HL-60 (cell line): ENCODE measurements around the gene CDK6.

ENCODE experiments used
- DNase-seq, 2 experiments: peaks; one replicate each; pipeline ENCODE4 v3.0.0-alpha.2; 2010 to 2020; ENCODE audit warnings: low read depth in 1 of 2, low spot score in 1 of 2
- H3K27ac ChIP-seq: fragments of 250-450 bp; sonication (Bioruptor Pico); replicated peaks from 2 replicates; pipeline ENCODE4 v1.5.1; 2020; ENCODE audit warnings: mild to moderate bottlenecking, moderate library complexity
- H3K27me3 ChIP-seq: fragments of 250-450 bp; sonication (Bioruptor Pico); 2 replicates; pipeline ENCODE4 v1.5.1; 2021; ENCODE audit warnings: mild to moderate bottlenecking, moderate library complexity; ENCODE audit not compliant: insufficient read depth, poor library complexity, severe bottlenecking
- H3K4me3 ChIP-seq: replicated peaks from 2 replicates; pipeline ENCODE4 v1.5.1; 2011; ENCODE audit warnings: mild to moderate bottlenecking, control low read depth, low read length; ENCODE audit not compliant: insufficient read depth
- GABPA ChIP-seq: IDR thresholded peaks from 2 replicates; pipeline ENCODE4 v1.6.1; 2012; ENCODE audit warnings: low read depth
- POLR2AphosphoS5 ChIP-seq: IDR thresholded peaks from 2 replicates; pipeline ENCODE4 v1.6.1; 2012; ENCODE audit warnings: low read depth
- SPI1 ChIP-seq: IDR thresholded peaks from 2 replicates; pipeline ENCODE4 v1.6.1; 2012; ENCODE audit warnings: low read depth, mild to moderate bottlenecking, borderline replicate concordance
- TF ChIP-seq, protein P1 (sequence below): IDR thresholded peaks from 2 replicates; pipeline ENCODE4 v1.6.1; 2012; ENCODE audit warnings: low read depth; ENCODE audit not compliant: insufficient replicate concordance
- TF ChIP-seq, protein P2 (sequence below): IDR thresholded peaks from one replicate; pipeline ENCODE4 v1.5.1; 2011; ENCODE audit warnings: low read length, control low read depth, inconsistent platforms; ENCODE audit not compliant: insufficient read depth

The CDK6 gene

DNA sequence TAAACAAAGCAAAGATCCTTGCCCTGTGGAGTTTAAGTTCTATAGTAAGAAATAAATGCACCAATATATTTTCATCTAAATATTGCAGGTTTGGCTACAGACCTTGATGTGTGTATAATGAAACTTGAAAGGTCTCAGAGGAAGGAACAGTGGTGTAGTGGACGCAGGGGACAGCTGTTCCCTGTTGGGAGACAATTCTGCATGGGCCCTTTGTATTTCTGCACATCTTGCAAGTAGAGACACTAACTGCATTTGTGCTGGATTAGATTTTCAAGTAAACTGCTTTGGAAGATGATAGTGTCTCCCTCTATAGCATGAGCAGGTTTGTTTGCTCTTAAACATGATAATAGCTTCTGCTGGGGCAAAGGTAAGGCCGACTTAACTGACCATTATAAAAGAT lies 188.7 kb downstream of the CDK6 start:
- TF ChIP-seq, protein P1, sequence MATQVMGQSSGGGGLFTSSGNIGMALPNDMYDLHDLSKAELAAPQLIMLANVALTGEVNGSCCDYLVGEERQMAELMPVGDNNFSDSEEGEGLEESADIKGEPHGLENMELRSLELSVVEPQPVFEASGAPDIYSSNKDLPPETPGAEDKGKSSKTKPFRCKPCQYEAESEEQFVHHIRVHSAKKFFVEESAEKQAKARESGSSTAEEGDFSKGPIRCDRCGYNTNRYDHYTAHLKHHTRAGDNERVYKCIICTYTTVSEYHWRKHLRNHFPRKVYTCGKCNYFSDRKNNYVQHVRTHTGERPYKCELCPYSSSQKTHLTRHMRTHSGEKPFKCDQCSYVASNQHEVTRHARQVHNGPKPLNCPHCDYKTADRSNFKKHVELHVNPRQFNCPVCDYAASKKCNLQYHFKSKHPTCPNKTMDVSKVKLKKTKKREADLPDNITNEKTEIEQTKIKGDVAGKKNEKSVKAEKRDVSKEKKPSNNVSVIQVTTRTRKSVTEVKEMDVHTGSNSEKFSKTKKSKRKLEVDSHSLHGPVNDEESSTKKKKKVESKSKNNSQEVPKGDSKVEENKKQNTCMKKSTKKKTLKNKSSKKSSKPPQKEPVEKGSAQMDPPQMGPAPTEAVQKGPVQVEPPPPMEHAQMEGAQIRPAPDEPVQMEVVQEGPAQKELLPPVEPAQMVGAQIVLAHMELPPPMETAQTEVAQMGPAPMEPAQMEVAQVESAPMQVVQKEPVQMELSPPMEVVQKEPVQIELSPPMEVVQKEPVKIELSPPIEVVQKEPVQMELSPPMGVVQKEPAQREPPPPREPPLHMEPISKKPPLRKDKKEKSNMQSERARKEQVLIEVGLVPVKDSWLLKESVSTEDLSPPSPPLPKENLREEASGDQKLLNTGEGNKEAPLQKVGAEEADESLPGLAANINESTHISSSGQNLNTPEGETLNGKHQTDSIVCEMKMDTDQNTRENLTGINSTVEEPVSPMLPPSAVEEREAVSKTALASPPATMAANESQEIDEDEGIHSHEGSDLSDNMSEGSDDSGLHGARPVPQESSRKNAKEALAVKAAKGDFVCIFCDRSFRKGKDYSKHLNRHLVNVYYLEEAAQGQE, result no peak
- TF ChIP-seq POLR2AphosphoS5, result no peak
- TF ChIP-seq SPI1, result no peak
- TF ChIP-seq, protein P2, sequence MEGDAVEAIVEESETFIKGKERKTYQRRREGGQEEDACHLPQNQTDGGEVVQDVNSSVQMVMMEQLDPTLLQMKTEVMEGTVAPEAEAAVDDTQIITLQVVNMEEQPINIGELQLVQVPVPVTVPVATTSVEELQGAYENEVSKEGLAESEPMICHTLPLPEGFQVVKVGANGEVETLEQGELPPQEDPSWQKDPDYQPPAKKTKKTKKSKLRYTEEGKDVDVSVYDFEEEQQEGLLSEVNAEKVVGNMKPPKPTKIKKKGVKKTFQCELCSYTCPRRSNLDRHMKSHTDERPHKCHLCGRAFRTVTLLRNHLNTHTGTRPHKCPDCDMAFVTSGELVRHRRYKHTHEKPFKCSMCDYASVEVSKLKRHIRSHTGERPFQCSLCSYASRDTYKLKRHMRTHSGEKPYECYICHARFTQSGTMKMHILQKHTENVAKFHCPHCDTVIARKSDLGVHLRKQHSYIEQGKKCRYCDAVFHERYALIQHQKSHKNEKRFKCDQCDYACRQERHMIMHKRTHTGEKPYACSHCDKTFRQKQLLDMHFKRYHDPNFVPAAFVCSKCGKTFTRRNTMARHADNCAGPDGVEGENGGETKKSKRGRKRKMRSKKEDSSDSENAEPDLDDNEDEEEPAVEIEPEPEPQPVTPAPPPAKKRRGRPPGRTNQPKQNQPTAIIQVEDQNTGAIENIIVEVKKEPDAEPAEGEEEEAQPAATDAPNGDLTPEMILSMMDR, result no peak
- no peak for TF ChIP-seq GABPA
- Histone ChIP-seq H3K27me3 (no peaks in the 10 kb centered on the region), H3K27ac (no peak overlapping the region), H3K4me3 (no peak overlapping the region)
- no peak for DNase-seq

DNA sequence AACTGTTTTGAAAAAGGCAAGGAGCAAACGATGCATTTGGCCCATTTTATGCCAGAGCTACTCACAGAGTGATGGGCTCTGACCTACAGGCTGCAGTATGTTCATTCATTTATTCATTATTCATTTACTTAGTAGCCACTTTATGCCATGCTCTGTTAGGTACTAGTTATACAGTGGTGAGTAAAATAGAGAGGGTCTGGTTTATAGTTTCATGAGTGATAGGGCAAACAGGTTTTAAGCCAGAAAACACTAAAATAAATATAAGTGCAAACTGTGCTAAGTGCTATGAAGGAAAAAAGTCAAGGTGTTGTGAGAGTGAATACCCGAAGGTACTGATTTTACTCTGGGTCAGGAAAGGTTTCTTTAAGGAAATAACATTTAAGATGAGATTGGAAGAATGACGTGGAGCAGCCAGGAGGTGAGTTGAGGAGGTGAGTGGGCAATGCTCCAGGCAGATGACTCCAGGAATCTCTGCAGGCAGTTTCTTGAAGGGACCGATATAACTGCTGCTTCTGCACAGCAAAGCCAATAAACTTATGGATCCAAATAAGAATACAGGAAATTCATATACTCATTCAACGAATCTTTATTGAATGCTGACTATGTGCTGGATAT lies 189.3 kb downstream of the CDK6 start:
- Histone ChIP-seq H3K27ac (no peak overlapping the region), H3K4me3 (no peak overlapping the region), H3K27me3 (no peaks in the 10 kb centered on the region)
- DNase-seq, result no peak
- TF ChIP-seq POLR2AphosphoS5 (no peak), SPI1 (no peak)

DNA sequence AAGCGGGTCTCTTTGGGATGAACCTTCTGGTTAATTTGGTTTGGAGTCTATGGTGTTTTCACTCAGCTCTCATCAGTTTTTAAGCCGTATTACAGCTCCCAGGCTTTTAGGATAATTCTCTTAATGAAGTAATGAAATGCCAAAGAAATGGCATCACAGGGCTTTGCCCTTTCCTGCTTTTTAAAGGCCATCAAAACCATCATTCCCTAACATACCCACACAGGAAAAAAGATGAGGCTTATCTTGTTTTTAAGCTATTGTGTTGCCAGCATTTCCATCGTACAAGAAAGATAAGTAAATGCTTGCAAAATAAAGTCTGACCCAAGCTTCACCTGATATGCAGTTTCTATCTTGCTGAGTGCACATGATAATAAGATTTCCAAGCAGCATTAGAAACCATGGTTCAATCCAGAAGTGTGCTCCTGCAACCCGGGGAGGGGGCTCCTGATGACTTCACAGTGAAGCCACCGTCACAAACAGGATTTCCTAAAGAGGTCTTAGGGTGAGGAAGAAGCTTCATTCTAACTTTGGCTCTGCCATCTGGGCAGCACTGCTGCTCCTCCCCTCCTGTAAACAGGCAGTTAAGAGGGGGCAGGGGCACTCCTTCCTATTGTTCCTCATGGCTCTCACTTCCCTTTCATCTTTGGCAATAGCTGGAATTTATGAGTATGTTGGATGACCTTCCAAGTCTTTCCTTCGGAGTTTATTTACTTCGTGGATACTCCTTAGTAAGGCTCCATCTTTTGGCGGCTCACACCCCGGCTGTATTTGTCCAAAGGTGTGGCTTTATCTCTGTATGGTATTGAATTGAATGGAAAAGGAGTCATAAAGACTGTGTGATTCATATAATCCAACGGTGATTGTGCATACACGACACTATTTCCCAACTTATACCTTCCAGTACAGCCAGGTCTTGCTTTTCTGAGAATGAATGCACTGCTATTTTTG lies 191.0 kb downstream of the CDK6 start:
- Histone ChIP-seq H3K4me3 (no peak overlapping the region), H3K27ac (no peak overlapping the region; the same call in 1 of the 2 replicates), H3K27me3 (no peaks in the 10 kb centered on the region)
- TF ChIP-seq POLR2AphosphoS5 (0 out of 2 replicates have a peak, but pooled peaks have one; percentile 23), SPI1 (no peak), GABPA (no peak)
- TF ChIP-seq, protein P2, result no peak
- TF ChIP-seq, protein P1, result no peak
- DNase-seq, result peak in 1 of 2 experiments; percentile 9

DNA sequence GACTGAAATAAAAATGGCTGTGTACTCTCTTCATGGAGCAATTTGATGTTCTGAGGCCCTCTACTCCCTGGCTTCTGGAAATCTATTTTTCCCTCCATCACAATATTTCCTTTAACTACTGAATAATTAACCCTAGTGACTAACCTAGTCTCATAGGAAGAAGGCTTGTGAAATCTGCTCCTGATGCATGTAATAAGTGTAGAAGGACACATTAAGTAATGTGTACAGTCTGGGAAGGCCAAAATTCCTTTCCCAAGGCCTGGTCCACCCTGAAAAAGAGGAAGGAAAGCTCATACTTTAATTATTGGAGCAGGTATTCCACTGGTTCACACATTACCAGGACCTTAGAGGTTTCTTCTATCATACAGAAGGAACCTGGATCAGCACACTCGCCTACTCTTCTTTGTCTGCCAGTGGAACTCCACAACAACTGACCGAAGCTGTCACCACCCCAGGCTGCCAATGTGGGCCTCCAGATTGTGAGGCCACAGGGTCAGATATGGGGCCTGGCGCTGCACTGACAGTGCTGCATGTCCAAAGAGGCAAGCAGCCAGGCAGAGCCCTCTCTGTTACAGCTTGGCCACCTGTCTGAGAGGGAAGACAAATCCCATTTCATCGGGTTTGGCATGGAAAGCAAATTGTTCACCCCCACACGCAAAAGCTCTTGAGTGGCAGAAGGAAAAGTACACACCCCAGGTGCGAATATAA lies 191.8 kb downstream of the CDK6 start:
- DNase-seq, result no peak
- Histone ChIP-seq H3K4me3 (no peak overlapping the region), H3K27ac (no peak overlapping the region), H3K27me3 (no peaks in the 10 kb centered on the region)
- TF ChIP-seq SPI1, result no peak
- no peak for TF ChIP-seq GABPA
- no peak for TF ChIP-seq POLR2AphosphoS5
- TF ChIP-seq, protein P2, result no peak
- TF ChIP-seq, protein P1, result no peak
